WTC11 (cell line): Measurements from ENCODE around the gene SEPTIN10. TPM values are rescaled to one million over a fixed set of nuclear protein-coding genes. Genes with fewer than 3 reads are reported as not detected.

Source experiments
- ATAC-seq: fragments of 200-7000 bp; cut with Tn5 transposase; 2 replicates; pipeline ENCODE4 v1.10.0; 2021; ENCODE audit warnings: mild to moderate bottlenecking, moderate library complexity
- CTCF ChIA-PET: fragments of 300-600 bp; sonication (Branson Sonifier 250); formaldehyde crosslinking; loops from one replicate; lab custom pipeline; 2021; ENCODE audit warnings: antibody characterized with exemption; lab: Charles Lee
- POLR2A ChIA-PET: fragments of 350-600 bp; sonication (Branson Sonifier 250); formaldehyde crosslinking; loops from one replicate; lab custom pipeline; 2021; ENCODE audit warnings: antibody characterized with exemption; lab: Charles Lee
- DNase-seq: peaks from one replicate; pipeline ENCODE4 v3.0.0; 2021; ENCODE audit warnings: low spot score
- H3K27ac Mint-ChIP-seq: 2 replicates; pipeline ENCODE4 v1.8.0; 2021; ENCODE audit warnings: mixed read lengths
- H3K27me3 Mint-ChIP-seq: 2 replicates; pipeline ENCODE4 v1.8.0; 2021; ENCODE audit warnings: low read depth, mild to moderate bottlenecking, moderate library complexity, mixed read lengths
- H3K36me3 Mint-ChIP-seq: 2 replicates; pipeline ENCODE4 v1.8.0; 2021; ENCODE audit warnings: mixed read lengths
- H3K4me1 Mint-ChIP-seq: 2 replicates; pipeline ENCODE4 v1.8.0; 2022; ENCODE audit warnings: mixed read lengths
- H3K4me3 Mint-ChIP-seq: 2 replicates; pipeline ENCODE4 v1.8.0; 2021; ENCODE audit warnings: mild to moderate bottlenecking, moderate library complexity, mixed read lengths
- H3K9me3 Mint-ChIP-seq: 2 replicates; pipeline ENCODE4 v1.8.0; 2021; ENCODE audit warnings: mixed read lengths
- FOXK1 ChIP-seq: sonication (generic); formaldehyde crosslinking; IDR thresholded peaks from 2 replicates; pipeline ENCODE4 v1.8.0; 2022; ENCODE audit warnings: mild to moderate bottlenecking, moderate library complexity, missing genetic modification reagents
- JUN ChIP-seq: sonication (generic); formaldehyde crosslinking; IDR thresholded peaks from 2 replicates; pipeline ENCODE4 v1.8.0; 2023; ENCODE audit warnings: mild to moderate bottlenecking, missing genetic modification reagents
- NFE2L1 ChIP-seq: sonication (generic); formaldehyde crosslinking; IDR thresholded peaks from 2 replicates; pipeline ENCODE4 v1.8.1; 2023; ENCODE audit warnings: missing genetic modification reagents
- NR1H2 ChIP-seq: sonication (generic); formaldehyde crosslinking; IDR thresholded peaks from 2 replicates; pipeline ENCODE4 v1.9.0; 2021; ENCODE audit warnings: mild to moderate bottlenecking, moderate library complexity, missing genetic modification reagents
- RELA ChIP-seq: sonication (generic); formaldehyde crosslinking; IDR thresholded peaks from 2 replicates; pipeline ENCODE4 v1.8.1; 2022; ENCODE audit warnings: missing genetic modification reagents, mild to moderate bottlenecking, borderline replicate concordance
- SP1 ChIP-seq: sonication (generic); formaldehyde crosslinking; conservative IDR thresholded peaks from 2 replicates; pipeline ENCODE4 v1.8.1; 2022; ENCODE audit warnings: missing genetic modification reagents
- TP53 ChIP-seq: sonication (generic); formaldehyde crosslinking; IDR thresholded peaks from 2 replicates; pipeline ENCODE4 v1.8.1; 2023; ENCODE audit warnings: mild to moderate bottlenecking, missing genetic modification reagents
- ZBTB21 ChIP-seq: sonication (generic); formaldehyde crosslinking; IDR thresholded peaks from 2 replicates; pipeline ENCODE4 v1.8.1; 2023; ENCODE audit warnings: mild to moderate bottlenecking, missing genetic modification reagents, borderline replicate concordance
- ZNF416 ChIP-seq: fragments of 250-450 bp; sonication (Bioruptor Pico); IDR thresholded peaks from 2 replicates; pipeline ENCODE4 v1.9.0; 2021; ENCODE audit warnings: mild to moderate bottlenecking, inconsistent platforms
- total RNA-seq: library from RNA; stranded (reverse); gene quantifications from 3 replicates; pipeline ENCODE4 v1.2.3, GENCODE V29; 2021
- TF ChIP-seq, protein P1 (sequence below): sonication (generic); formaldehyde crosslinking; IDR thresholded peaks from 2 replicates; pipeline ENCODE4 v1.8.1; 2023; ENCODE audit warnings: mild to moderate bottlenecking, missing genetic modification reagents, borderline replicate concordance
- TF ChIP-seq, protein P2 (sequence below): sonication (generic); formaldehyde crosslinking; IDR thresholded peaks from 2 replicates; pipeline ENCODE4 v1.8.1; 2022; ENCODE audit warnings: low read depth, mild to moderate bottlenecking, moderate library complexity, missing genetic modification reagents, borderline replicate concordance
- TF ChIP-seq, protein P3 (sequence below): fragments of 250-450 bp; sonication (Bioruptor Pico); IDR thresholded peaks from 2 replicates; pipeline ENCODE4 v1.9.0; 2021; ENCODE audit warnings: mild to moderate bottlenecking
- TF ChIP-seq, protein P4 (sequence below): sonication (generic); formaldehyde crosslinking; IDR thresholded peaks from 2 replicates; pipeline ENCODE4 v1.8.0; 2022; ENCODE audit warnings: mild to moderate bottlenecking, missing genetic modification reagents
- TF ChIP-seq, protein P5 (sequence below): sonication (generic); formaldehyde crosslinking; conservative IDR thresholded peaks from 2 replicates; pipeline ENCODE4 v1.8.1; 2023; ENCODE audit warnings: mild to moderate bottlenecking, low read depth, missing genetic modification reagents, moderate library complexity
- TF ChIP-seq, protein P6 (sequence below): sonication (generic); formaldehyde crosslinking; conservative IDR thresholded peaks from 2 replicates; pipeline ENCODE4 v1.8.1; 2022; ENCODE audit warnings: mild to moderate bottlenecking, missing genetic modification reagents
- TF ChIP-seq, protein P7 (sequence below): sonication (generic); formaldehyde crosslinking; IDR thresholded peaks from 2 replicates; pipeline ENCODE4 v1.8.0; 2023; ENCODE audit warnings: mild to moderate bottlenecking, missing genetic modification reagents
- TF ChIP-seq, protein P8 (sequence below): sonication (generic); formaldehyde crosslinking; IDR thresholded peaks from 2 replicates; pipeline ENCODE4 v1.8.1; 2022; ENCODE audit warnings: mild to moderate bottlenecking, moderate library complexity, missing genetic modification reagents

Gene SEPTIN10
- total RNA-seq, 1 experiment from 2014 or later: 86.8 TPM

DNA sequence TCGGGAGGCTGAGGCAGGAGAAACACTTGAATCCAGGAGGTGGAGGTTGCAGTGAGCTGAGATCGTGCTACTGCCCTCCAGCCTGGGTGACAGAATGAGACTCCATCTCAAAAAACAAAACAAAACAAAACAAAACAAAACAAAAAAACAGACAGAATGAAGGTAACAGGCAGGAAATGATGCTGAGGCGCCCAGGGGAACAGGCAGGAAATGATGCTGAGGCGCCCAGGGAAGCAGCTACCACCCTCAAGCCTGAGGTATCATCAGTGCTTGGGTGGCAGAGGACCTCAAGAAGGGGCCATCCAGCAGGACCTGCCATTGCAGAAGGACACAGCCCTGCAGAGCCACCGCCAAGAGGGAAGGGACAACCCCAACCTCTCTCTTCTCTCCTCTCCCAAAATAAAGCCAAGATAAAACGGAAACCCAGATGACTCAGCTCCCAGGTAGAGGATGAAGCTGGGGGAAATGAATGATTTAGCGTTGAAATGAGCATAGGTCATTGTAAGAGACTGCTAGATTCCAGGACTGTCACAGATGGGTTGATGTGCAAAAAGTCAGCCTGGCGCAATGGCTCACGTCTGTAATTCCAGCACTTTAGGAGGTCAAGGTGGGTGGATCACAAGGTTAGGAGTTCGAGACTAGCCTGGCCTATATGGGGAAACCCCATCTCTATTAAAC lies 19.7 kb upstream of the SEPTIN10 start (continued):
- TF ChIP-seq JUN (no peak), RELA (CRISPR knock-in tag) (no peak), SP1 (CRISPR knock-in tag) (no peak), NR1H2 (CRISPR knock-in tag) (no peak)
- TF ChIP-seq, protein P1, sequence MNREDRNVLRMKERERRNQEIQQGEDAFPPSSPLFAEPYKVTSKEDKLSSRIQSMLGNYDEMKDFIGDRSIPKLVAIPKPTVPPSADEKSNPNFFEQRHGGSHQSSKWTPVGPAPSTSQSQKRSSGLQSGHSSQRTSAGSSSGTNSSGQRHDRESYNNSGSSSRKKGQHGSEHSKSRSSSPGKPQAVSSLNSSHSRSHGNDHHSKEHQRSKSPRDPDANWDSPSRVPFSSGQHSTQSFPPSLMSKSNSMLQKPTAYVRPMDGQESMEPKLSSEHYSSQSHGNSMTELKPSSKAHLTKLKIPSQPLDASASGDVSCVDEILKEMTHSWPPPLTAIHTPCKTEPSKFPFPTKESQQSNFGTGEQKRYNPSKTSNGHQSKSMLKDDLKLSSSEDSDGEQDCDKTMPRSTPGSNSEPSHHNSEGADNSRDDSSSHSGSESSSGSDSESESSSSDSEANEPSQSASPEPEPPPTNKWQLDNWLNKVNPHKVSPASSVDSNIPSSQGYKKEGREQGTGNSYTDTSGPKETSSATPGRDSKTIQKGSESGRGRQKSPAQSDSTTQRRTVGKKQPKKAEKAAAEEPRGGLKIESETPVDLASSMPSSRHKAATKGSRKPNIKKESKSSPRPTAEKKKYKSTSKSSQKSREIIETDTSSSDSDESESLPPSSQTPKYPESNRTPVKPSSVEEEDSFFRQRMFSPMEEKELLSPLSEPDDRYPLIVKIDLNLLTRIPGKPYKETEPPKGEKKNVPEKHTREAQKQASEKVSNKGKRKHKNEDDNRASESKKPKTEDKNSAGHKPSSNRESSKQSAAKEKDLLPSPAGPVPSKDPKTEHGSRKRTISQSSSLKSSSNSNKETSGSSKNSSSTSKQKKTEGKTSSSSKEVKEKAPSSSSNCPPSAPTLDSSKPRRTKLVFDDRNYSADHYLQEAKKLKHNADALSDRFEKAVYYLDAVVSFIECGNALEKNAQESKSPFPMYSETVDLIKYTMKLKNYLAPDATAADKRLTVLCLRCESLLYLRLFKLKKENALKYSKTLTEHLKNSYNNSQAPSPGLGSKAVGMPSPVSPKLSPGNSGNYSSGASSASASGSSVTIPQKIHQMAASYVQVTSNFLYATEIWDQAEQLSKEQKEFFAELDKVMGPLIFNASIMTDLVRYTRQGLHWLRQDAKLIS (CRISPR knock-in tag): no peak
- TF ChIP-seq, protein P2, sequence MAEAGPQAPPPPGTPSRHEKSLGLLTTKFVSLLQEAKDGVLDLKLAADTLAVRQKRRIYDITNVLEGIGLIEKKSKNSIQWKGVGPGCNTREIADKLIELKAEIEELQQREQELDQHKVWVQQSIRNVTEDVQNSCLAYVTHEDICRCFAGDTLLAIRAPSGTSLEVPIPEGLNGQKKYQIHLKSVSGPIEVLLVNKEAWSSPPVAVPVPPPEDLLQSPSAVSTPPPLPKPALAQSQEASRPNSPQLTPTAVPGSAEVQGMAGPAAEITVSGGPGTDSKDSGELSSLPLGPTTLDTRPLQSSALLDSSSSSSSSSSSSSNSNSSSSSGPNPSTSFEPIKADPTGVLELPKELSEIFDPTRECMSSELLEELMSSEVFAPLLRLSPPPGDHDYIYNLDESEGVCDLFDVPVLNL (CRISPR knock-in tag): no peak
- TF ChIP-seq, protein P3, sequence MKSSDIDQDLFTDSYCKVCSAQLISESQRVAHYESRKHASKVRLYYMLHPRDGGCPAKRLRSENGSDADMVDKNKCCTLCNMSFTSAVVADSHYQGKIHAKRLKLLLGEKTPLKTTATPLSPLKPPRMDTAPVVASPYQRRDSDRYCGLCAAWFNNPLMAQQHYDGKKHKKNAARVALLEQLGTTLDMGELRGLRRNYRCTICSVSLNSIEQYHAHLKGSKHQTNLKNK (CRISPR knock-in tag): no peak
- TF ChIP-seq, protein P4, sequence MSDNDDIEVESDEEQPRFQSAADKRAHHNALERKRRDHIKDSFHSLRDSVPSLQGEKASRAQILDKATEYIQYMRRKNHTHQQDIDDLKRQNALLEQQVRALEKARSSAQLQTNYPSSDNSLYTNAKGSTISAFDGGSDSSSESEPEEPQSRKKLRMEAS (CRISPR knock-in tag): no peak
- TF ChIP-seq, protein P5, sequence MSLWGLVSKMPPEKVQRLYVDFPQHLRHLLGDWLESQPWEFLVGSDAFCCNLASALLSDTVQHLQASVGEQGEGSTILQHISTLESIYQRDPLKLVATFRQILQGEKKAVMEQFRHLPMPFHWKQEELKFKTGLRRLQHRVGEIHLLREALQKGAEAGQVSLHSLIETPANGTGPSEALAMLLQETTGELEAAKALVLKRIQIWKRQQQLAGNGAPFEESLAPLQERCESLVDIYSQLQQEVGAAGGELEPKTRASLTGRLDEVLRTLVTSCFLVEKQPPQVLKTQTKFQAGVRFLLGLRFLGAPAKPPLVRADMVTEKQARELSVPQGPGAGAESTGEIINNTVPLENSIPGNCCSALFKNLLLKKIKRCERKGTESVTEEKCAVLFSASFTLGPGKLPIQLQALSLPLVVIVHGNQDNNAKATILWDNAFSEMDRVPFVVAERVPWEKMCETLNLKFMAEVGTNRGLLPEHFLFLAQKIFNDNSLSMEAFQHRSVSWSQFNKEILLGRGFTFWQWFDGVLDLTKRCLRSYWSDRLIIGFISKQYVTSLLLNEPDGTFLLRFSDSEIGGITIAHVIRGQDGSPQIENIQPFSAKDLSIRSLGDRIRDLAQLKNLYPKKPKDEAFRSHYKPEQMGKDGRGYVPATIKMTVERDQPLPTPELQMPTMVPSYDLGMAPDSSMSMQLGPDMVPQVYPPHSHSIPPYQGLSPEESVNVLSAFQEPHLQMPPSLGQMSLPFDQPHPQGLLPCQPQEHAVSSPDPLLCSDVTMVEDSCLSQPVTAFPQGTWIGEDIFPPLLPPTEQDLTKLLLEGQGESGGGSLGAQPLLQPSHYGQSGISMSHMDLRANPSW (CRISPR knock-in tag): no peak

DNA sequence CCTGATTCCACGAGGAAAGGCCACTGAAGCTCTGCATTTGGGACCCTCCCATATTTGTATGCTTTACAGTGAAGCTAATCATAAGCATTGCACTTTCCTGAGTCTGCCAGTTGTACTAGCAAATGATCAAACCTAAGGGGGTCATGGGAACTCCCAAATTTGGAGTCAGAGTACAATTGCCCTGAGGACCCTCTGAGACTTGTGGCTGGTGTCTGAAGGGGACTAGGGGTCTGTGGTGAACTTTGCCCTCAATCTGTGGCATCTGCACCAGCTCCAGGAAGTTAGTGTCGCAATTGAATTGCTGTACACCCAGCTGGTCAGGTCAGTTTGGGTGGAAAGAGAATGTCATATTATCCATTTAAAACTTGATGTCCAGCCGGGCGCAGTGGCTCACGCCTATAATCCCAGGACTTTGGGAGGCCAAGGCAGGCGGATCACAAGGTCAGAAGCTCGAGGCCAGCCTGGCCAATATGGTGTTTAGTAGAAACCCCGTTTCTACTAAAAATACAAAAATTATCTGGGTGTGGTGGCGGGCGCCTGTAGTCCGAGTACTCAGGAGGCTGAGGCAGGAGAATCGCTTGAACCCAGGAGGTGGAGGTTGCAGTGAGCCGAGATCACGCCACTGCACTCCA lies 18.5 kb upstream of the SEPTIN10 start:
- no peaks in the 10 kb centered on the region for H3K9me3 Mint-ChIP-seq
- CTCF ChIA-PET: no interaction called here
- no peak for DNase-seq
- no peak for ATAC-seq
- POLR2A ChIA-PET: no interaction called here
- H3K27ac Mint-ChIP-seq: no peak overlapping the region
- no peaks in the 10 kb centered on the region for H3K27me3 Mint-ChIP-seq
- H3K4me1 Mint-ChIP-seq: no peaks in the 10 kb centered on the region
- H3K36me3 Mint-ChIP-seq: no peaks in the 10 kb centered on the region
- no peak overlapping the region for H3K4me3 Mint-ChIP-seq
- TF ChIP-seq ZNF416 (CRISPR knock-in tag): no peak
- TF ChIP-seq ZBTB21 (CRISPR knock-in tag): no peak
- TF ChIP-seq FOXK1 (CRISPR knock-in tag): no peak
- TF ChIP-seq, protein P6, sequence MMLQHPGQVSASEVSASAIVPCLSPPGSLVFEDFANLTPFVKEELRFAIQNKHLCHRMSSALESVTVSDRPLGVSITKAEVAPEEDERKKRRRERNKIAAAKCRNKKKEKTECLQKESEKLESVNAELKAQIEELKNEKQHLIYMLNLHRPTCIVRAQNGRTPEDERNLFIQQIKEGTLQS (CRISPR knock-in tag): no peak
- TF ChIP-seq, protein P7, sequence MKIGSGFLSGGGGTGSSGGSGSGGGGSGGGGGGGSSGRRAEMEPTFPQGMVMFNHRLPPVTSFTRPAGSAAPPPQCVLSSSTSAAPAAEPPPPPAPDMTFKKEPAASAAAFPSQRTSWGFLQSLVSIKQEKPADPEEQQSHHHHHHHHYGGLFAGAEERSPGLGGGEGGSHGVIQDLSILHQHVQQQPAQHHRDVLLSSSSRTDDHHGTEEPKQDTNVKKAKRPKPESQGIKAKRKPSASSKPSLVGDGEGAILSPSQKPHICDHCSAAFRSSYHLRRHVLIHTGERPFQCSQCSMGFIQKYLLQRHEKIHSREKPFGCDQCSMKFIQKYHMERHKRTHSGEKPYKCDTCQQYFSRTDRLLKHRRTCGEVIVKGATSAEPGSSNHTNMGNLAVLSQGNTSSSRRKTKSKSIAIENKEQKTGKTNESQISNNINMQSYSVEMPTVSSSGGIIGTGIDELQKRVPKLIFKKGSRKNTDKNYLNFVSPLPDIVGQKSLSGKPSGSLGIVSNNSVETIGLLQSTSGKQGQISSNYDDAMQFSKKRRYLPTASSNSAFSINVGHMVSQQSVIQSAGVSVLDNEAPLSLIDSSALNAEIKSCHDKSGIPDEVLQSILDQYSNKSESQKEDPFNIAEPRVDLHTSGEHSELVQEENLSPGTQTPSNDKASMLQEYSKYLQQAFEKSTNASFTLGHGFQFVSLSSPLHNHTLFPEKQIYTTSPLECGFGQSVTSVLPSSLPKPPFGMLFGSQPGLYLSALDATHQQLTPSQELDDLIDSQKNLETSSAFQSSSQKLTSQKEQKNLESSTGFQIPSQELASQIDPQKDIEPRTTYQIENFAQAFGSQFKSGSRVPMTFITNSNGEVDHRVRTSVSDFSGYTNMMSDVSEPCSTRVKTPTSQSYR (CRISPR knock-in tag): no peak
- no peak for TF ChIP-seq TP53 (CRISPR knock-in tag)
- TF ChIP-seq, protein P8, sequence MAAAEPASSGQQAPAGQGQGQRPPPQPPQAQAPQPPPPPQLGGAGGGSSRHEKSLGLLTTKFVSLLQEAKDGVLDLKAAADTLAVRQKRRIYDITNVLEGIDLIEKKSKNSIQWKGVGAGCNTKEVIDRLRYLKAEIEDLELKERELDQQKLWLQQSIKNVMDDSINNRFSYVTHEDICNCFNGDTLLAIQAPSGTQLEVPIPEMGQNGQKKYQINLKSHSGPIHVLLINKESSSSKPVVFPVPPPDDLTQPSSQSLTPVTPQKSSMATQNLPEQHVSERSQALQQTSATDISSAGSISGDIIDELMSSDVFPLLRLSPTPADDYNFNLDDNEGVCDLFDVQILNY (CRISPR knock-in tag): no peak
- TF ChIP-seq, protein P5 (CRISPR knock-in tag): no peak
- no peak for TF ChIP-seq NFE2L1 (CRISPR knock-in tag)
